Adrenal gland (tissue), 5 donors: Measurements from ENCODE around the gene NECTIN1.

Source experiments
- CTCF ChIP-seq, 6 experiments: fragments of 450-650 bp in 4 of 6; fragments of 200-600 bp in 2 of 6; sonication (generic) in 1 of 6; IDR thresholded peaks; 1 replicate in 5 of 6; 2 replicates in 1 of 6; pipeline versions ENCODE4 v1.5.1 to v1.8.0; 2016 to 2021; ENCODE audit warnings: antibody characterized with exemption in 6 of 6, mild to moderate bottlenecking in 2 of 6, moderate library complexity in 1 of 6
- POLR2A ChIP-seq, 2 donors: fragments of 450-650 bp; IDR thresholded peaks; one replicate each; pipeline ENCODE4 v1.6.1; 2017; ENCODE audit warnings: antibody characterized with exemption in 2 of 2, mild to moderate bottlenecking in 2 of 2, moderate library complexity in 1 of 2
- donor health status: DM: no; HTN: no; CAD: no.

GRCh38 chr11:119622454-119623143, 106.4 kb downstream of the NECTIN1 start:
- TF ChIP-seq CTCF (IDR thresholded peaks at IDR 0.05): no peak
- TF ChIP-seq POLR2A (IDR thresholded peaks at IDR 0.05): no peak
